ENCODE measurements around the gene MTFMT.

Gene MTFMT

DNA sequence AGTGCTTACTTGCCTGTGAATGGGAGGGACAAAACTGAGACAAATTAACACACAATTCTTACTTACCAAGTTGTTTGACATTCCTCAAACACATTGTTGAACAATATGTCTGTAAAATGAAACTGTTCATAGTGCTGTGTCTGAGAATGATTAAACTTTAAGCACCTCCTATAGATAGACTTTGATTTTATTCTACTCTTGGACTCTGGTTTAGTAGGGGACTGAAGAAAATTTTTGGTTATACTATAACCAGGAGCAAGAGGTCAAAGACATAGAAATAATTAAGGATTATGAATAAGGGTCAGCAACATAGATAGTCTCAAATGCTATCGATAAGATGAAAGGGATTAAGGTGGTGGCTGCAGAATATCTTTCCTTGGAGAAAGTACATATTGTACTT lies 7.9 kb upstream of the MTFMT start:
- no peak overlapping the region for H3K4me3 ChIP-seq (ENCODE audit: low read length)
- TF ChIP-seq CTCF (conservative IDR thresholded peaks at IDR 0.05; ENCODE audit: low read length): no peak
- DNase-seq (ENCODE audit: low read depth): no peak

DNA sequence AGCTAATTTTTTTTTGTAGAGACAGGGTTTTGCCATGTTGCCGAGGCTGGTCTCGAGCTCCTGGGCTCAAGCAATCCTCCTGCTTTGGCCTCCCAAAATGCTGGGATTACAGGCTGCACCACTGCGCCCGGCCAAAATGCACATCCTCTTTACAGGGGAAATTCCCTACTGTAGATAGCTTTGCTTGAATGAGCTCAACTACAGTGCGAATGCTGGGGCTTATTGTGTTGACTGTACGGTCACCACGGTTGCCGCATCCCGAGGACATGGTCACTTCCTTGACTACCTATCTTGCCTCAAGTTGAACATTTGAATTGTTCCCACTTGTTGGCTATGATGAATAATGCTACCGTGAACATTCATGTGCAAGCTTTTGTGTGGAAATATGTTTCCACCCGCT lies 5.3 kb upstream of the MTFMT start:
- TF ChIP-seq CTCF (conservative IDR thresholded peaks at IDR 0.05; ENCODE audit: low read length): no peak
- DNase-seq (ENCODE audit: low read depth): no peak
- no peak overlapping the region for H3K4me3 ChIP-seq (ENCODE audit: low read length)

- peak; percentile 77 for TF ChIP-seq CTCF (conservative IDR thresholded peaks at IDR 0.05; ENCODE audit: low read length)
- no peak overlapping the region for H3K4me3 ChIP-seq (ENCODE audit: low read length)
- peak; percentile 52 for DNase-seq (ENCODE audit: low read depth)
These were observed 4.3 kb upstream of the MTFMT start for GRCh38 chr15:65033659-65034269.

GRCh38 chr15:65032801-65033537 lies 3.5 kb upstream of the MTFMT start:
- DNase-seq (ENCODE audit: low read depth): peak; percentile 53
- H3K4me3 ChIP-seq (ENCODE audit: low read length): no peak overlapping the region
- peak; percentile 65 for TF ChIP-seq CTCF (conservative IDR thresholded peaks at IDR 0.05; ENCODE audit: low read length)

DNA sequence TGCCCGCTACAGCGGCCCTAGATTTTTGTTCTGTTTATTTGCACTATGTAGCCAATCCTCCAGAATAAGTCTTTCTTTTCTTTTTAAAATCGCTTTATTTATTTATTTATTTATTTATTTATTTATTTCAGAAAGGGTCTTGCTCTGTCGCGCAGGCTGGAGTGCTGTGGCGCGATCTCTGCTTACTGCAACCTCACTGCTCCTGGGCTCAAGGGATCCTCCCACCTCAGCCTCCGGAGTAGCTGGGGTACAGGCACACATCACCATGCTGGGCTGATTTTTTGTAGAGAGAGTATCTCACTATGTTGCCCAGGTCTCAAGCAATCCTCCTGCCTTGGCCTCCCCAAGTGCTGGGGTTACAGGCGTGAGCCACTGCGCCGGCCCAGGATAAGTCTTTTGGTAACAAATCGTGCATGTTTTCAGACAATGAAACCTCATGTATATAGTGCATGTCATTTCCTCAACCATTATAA lies 333 bp upstream of the MTFMT start:
- TF ChIP-seq CTCF (conservative IDR thresholded peaks at IDR 0.05; ENCODE audit: low read length): no peak
- H3K4me3 ChIP-seq (ENCODE audit: low read length): peak overlapping the region; percentile 86
- no peak for DNase-seq (ENCODE audit: low read depth)

DNA sequence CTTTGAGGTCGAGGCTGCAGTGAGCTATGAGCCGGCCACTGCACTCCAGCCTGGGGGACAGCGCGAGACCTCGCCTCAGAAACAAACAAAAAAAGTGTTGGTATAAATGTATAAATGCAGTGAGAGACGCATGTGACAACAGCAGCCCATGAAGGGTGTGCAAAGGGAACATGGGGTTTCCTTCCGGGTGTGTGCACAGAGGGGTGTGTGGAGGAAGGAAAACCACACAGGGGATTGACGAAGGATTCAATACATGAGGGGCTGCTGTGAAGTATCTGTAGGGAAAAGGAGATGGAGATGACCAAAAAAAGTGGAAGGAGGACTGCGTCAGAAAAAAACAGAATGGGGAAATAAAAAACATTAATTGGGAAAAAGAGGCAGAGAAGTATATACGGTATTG lies 1.1 kb downstream of the MTFMT start:
- no peak for TF ChIP-seq CTCF (conservative IDR thresholded peaks at IDR 0.05; ENCODE audit: low read length)
- H3K4me3 ChIP-seq (ENCODE audit: low read length): peak overlapping the region; percentile 86
- no peak for DNase-seq (ENCODE audit: low read depth)

DNA sequence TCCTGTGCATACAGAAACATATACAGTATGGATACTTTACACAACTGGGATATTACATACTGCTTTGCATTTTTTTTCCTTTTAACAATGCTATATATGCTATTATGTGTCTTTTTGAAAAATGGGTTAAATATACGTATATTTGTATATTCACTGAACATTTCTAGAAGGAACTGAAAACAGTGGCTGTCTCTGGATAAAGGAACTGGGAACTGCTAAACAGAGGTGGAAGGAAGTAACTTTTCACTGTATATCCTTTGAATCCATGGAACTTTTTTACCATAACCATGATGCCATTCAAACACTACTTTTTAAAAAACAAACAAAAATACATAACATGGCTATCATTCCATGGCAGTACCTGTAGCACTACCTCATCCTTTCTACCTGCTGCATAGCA lies 1.8 kb downstream of the MTFMT start:
- TF ChIP-seq CTCF (conservative IDR thresholded peaks at IDR 0.05; ENCODE audit: low read length): no peak
- H3K4me3 ChIP-seq (ENCODE audit: low read length): no peak overlapping the region
- DNase-seq (ENCODE audit: low read depth): no peak

Measured in AG10803 (cell line).